OCI-M2 (cell line): ENCODE results near the gene AMY1B.
"Not testable (repeated sequence)": the region's sequence is repeated elsewhere in the genome, so short reads cannot be mapped to it uniquely, and the experiment has no call there.

Source experiments
- DNase-seq: peaks from one replicate; lab custom pipeline; 2025; ENCODE audit not compliant: unreplicated experiment; lab: John Stamatoyannopoulos, UW

The AMY1B gene

GRCh38 chr1:103696110-103696509, at the start of gene AMY1B:
AMY1B (minus strand) TSS chr1:103696210; CDS start chr1:103695639, 571 bp downstream.
- DNase-seq: not testable (repeated sequence)

GRCh38 chr1:103745040-103745439, 49.0 kb upstream of the AMY1B start:
- DNase-seq: not testable (repeated sequence)

GRCh38 chr1:103744449-103744848, 48.4 kb upstream of the AMY1B start:
- DNase-seq: not testable (repeated sequence)

GRCh38 chr1:103738031-103738430, 42.0 kb upstream of the AMY1B start:
- DNase-seq: not testable (repeated sequence)

- not testable (repeated sequence) for DNase-seq
Observed at GRCh38 chr1:103735334-103735733, 39.3 kb upstream of the AMY1B start.

GRCh38 chr1:103721473-103721872, 25.5 kb upstream of the AMY1B start:
- not testable (repeated sequence) for DNase-seq

- not testable (repeated sequence) for DNase-seq
Observed at GRCh38 chr1:103717404-103717803, 21.4 kb upstream of the AMY1B start.

GRCh38 chr1:103710381-103710780, 14.4 kb upstream of the AMY1B start:
- DNase-seq: not testable (repeated sequence)

GRCh38 chr1:103707670-103708069, 11.7 kb upstream of the AMY1B start:
- not testable (repeated sequence) for DNase-seq

- not testable (repeated sequence) for DNase-seq
Observed at GRCh38 chr1:103701256-103701655, 5.2 kb upstream of the AMY1B start.

GRCh38 chr1:103700669-103701068, 4.7 kb upstream of the AMY1B start:
- DNase-seq: not testable (repeated sequence)

- DNase-seq: not testable (repeated sequence)
Observed at GRCh38 chr1:103697430-103697829, 1.4 kb upstream of the AMY1B start.

GRCh38 chr1:103676335-103676734, 19.7 kb downstream of the AMY1B start:
- not testable (repeated sequence) for DNase-seq

- DNase-seq: not testable (repeated sequence)
Observed at GRCh38 chr1:103655460-103655859, 40.5 kb downstream of the AMY1B start, which contains the start of gene AMY1A. AMY1A (plus strand) TSS chr1:103655760; CDS start chr1:103656331, 571 bp downstream.

- not testable (repeated sequence) for DNase-seq
Observed at GRCh38 chr1:103654133-103654532, 41.9 kb downstream of the AMY1B start.

- DNase-seq: not testable (repeated sequence)
Observed at GRCh38 chr1:103650889-103651288, 45.1 kb downstream of the AMY1B start.

GRCh38 chr1:103650305-103650704, 45.7 kb downstream of the AMY1B start:
- not testable (repeated sequence) for DNase-seq

- not testable (repeated sequence) for DNase-seq
Observed at GRCh38 chr1:103643908-103644307, 52.1 kb downstream of the AMY1B start.

GRCh38 chr1:103641194-103641593, 54.8 kb downstream of the AMY1B start:
- not testable (repeated sequence) for DNase-seq
